GM19238 (cell line): Measurements from ENCODE around the gene DAP3.
"Not testable (repeated sequence)": the region's sequence is repeated elsewhere in the genome, so short reads cannot be mapped to it uniquely, and the experiment has no call there.

Experiments used
- DNase-seq: peaks from one replicate; pipeline ENCODE4 v3.0.0; 2011; ENCODE audit warnings: low spot score; ENCODE audit not compliant: insufficient read length

DAP3 gene

DNA sequence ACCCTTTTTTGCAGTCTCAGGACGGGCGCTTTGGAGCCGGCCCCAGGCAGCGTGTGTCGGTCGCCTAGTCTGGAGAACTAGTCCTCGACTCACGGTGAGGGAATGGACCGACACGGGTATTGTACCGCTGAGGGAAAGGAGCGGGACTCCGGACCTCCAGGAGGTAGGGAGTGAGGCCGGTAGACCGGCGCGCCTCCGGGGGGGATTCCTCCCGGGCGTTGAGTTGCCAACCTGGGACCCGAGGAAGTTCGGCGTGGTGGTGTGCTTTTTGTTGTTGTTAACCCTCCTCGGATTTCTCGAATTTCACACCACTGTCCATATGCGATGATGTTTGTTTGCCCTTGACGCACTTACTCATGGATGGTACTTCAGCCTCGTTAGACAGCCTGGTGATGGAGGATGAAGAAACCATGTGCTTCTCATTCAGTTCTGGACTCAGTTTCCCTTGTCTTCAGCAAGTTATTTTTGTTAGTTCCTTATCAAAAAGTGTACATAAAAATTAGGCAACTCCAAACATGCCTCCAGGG lies at the start of gene DAP3:
TSS of gene DAP3 (plus strand) at position 11 of the 527 bp plus-strand sequence. CDS start 20,689 bp downstream, outside the sequence.
- peak; percentile 67 for DNase-seq

DNA sequence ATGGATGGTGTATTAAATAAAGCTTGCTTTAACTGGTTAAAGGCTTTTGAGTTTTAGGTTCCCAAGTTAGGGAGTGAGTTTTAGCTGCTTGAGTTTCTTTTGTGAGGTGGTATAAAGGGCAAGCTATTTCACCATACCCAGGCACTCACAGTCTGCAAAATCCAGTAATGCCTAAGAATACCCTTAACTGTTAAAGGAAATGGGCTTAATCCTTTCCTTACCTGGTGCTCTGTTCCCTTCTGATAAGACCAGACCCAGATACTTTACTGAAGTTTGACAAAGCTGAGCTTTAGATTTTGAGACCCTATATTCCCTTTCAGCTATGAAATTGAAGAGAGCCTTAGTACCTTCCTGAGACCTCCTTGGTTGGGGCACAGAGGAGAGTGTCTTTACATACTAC lies 48.5 kb upstream of the DAP3 start:
- no peak for DNase-seq

DNA sequence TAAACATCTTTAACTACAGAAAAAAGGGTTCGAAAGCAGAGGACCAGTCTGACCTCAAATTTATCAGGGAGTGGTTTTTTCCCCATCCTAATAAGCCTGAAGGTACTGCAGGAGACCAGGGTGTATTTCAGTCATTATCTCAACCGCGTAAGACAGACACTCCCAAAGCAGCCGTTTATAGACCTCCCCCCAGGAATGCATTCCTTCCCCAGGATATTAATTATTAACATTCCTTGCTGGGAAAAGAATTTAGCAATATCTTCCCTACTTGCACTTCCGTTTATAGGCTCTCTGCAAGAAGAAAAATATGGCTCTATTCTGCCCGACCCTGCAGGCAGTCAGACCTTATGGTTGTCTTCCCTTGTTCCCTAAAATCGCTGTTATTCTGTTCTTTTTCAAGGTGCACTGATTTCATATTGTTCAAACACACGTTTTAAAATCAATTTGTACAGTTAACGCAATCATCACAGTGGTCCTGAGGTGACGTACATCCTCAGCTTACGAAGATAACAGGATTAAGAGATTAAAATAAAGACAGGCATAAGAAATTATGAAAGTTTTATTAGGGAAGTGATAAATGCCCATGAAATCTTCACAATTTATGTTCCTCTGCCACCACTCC lies 46.2 kb upstream of the DAP3 start:
- DNase-seq, result not testable (repeated sequence)

DNA sequence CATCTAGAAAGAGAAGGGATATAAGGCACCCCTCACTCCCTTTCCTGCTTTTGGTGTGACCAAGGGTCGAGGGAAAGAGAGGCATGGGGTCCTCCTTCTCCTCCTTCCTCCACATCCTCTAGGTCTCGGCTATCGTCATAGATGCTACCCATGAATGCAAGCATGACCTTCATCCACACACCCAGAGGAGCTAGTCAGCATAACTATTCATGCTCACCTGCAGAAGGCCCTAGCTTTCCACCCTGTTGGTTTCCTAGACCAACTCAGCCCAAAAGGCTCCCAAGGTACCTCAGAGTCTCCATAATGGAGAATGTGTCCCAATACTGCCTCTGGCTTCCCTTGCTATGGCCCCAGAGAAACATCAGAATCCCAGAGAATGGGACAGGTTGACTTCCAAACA lies 45.7 kb upstream of the DAP3 start:
- no peak for DNase-seq

DNA sequence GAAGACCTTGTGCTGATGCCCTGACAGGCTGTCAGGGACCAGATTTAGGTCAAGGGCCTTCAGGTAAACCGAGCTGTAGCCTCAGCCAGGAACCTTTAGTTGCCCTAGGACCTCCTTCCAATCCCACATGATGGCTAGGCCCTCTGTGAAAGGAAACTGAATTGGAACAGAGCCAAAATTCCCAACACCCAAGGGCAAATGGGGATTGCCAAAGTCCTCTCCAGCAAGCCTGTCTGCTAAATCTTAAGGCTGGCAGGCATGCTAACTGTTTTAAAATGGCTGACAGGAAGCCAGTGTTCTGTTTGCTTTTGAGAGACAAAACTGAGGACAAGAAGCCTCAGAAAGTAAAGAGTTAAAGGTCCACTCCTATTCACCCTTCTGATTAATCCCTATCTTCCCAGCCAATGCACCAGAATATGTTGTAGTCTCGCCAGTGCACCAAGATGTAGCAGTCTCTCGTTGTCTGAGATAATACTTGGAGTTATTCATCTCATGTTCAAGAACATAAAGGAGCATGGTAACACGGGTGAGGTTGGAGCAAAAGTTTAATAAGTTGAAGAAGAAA lies 43.8 kb upstream of the DAP3 start:
- DNase-seq, result no peak

DNA sequence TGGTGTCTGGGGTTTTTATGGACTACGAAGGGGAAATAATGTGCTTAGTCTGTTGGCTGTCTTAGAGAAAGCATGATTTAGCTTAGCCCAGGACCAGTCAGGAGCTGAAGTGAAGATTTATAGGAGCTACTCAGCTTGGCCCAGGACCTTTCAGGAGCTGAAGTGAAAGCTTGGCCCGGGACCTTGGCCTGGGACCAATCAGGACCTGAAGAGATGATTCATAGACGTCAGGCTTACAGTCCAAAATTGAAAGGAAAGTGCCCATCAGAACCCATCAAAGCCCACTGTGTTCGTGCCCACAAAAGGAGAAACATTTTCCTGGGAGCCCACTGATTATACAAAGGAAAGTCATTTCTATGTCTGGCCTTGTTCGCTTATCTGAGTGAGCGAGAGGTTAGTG lies 43.2 kb upstream of the DAP3 start:
- no peak for DNase-seq

DNA sequence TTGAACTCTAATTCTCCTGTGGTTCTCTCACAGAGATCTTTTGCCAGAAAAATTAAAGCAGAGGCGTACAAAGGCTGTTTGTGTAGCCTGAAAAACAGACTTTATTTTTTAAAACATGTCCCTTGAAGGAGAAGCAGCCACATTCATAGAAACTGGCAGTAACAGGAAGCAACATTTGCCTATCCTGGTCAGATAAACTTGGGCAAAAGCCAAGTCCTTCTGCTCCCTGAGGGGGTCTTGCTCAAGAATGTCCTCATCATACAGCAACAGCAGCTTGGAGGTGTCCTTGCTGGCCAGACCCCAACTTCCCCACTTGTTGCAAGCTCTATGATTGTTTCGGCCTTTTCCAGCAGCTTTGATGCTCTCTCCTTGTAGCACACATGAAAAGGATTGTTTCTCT lies 42.6 kb upstream of the DAP3 start:
- DNase-seq, result no peak

DNA sequence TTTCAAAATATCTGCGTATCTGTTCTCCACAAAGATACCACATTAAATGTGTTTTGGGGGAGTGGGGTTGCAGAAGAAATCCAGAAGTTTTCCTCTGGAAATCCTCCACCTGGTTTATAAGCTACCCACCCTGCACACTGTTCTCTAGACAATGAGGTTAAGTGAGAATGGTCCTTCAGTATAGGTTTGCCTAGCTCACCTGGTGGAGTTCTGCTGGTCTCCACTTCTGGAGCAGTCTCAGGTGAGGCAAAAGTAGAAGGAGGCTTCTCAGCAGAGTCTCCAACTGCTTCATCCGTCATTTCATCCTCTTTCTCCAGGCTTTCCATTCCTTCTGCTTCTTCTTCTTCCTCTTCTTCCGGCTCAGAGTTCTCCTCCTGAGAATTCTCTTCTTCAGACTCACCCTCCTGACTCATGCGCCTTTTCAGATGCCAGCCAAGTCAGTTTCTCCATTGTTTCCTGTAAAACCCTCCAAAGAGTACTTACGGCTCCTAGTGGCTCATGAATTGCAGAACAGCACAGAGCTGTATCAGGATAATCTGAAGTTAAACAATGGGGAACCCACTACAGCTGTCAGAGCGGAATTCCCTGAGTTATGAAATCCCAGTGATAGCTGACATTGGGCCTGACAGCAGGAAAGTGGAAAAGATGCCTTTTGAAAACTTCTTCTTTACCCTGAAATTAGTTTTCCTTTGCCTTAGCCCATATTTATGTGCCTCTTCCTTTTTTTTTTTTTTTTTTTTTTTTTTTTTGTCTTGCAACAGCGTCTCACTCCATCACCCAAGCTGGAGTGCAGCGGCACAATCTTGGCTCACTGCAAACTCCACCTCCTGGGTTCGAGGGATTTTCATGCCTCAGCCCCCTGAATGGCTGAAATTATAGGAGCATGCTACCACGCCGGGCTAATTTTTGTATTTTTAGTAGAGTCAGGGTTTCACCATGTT lies 40.4 kb upstream of the DAP3 start:
- no peak for DNase-seq

DNA sequence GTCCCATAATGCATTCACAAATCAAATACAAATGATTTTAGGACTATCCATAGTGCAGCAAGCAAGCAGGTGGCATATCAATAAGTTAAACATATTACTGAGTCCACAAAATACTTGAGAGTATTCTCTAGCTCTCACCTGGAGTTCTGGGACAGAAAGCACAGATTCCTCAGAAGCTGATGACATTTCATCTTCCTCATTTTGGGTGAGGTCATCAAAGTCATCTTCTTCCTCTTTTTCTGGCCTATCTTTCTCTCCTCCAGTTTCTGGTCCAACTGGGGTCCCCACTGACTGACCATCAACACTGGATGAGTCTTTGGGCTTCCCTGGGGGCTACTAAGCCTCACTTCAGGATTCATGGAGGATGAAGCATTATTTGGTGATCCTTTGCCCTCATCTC lies 39.2 kb upstream of the DAP3 start:
- DNase-seq, result no peak

DNA sequence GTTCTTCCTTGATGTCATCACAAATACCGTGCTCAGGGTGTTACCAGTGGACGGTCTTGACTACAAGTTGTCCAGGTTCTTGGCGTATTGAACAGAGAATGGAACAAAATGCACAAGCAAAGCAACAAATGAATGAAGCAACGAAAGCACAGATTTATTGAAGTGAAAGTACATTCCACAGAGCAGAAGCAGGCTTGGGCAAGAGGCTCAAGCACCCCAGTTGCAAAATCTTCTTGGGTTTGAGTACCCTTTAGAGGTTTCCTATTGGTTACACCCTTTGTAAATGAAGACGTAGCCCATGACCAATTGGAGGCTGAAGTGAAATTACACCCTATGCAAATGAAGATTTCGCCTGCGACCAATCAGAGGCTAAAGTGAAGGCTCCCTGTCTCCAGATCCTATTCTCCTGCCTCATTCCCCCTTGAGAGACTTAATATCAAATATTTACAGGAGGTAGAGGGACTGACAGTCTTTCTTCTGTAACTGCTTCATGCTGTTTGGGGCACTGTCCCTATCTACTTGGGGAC lies 38.6 kb upstream of the DAP3 start:
- no peak for DNase-seq

DNA sequence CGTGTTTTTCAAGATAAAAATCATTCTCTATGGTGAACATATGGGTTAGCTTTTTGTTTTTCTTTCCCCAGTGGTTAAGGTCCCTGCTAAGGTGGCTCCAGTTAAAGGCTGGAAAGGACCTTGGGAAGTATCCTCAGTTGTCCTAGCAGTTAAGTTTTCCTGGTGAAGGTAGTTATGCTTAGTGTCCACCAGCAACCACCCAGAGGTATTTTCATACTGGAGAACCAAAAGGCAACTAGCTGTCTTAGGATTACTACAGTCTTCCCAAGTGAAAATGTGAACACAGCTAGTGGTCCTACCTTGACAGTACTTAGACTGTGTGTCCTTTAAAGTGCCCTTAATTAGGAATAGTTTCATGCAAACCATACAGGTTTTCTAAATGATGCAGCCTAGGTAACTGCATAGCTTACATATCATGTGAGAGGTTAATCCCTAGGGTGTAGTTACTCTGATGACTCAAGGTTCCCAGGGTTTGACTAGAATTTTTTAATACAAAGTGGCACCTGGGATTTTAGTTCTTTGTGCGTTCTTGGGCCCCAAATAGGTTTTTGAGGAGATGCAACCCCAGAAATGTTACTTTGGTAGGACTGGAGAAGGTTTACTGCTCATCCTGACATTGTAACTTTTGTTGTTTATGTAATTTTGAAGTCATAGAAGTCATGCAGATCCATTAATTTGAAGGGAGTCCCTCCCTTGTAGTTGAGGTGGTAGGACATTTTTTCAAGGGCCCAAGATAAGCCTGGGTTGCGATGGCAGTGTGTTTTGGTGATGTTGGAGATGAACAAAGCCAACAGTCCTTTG lies 36.8 kb upstream of the DAP3 start:
- DNase-seq, result no peak

DNA sequence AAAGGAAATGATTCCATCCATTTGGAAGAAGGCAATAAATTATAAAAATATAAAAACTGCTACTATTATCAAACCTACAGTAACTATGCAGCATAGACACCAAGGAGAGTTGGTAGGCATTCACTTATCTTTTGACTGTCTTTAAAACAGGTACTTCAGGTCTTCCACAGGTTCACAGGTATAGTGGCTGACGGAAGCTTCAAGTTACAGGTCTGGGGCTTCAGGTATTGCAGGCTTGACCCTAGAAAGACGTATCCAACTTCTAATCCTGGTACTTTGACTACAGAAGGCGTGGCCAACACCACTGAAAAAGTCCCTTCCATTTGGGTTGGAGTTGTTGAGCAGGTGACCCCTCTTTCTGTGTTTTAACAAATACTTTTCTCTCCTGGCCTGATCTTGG lies 35.9 kb upstream of the DAP3 start:
- no peak for DNase-seq

DNA sequence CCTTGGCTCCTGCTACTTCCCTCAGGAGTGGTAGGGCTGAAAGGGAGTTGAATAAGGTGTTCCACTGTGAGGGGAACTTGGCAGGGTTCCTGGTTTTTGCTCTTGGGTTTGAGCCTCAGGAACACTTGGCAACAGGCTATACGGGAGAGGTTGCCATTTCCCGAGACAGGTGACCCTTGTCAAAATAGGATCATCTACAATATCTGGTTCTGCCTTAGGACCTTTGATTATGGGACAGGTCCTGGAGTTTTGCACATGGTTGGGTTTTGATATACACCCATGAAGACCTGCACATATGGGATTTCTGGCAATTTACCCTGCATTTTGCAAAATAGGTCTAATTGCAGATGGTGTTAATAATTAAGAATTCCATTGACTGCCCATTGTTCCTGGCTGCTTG lies 31.4 kb upstream of the DAP3 start:
- DNase-seq, result no peak

DNA sequence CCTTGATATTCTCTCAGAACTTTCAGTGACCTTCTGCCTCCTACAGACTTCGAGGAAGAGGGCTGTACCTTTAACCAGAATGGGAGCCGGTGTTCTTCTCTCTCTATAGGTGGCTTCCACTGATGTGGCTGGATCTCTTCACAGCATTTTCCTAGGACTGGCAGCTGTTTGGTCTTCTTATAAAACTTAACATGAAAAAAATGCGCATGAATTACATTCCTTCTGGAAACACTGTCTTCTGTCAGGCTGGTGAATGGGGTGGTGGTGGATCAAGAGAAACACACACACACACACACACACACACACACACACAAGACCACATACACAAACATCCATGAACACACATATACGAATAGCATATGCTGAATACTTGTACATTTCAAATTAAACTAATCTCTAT lies 27.7 kb upstream of the DAP3 start:
- DNase-seq, result not testable (repeated sequence)

DNA sequence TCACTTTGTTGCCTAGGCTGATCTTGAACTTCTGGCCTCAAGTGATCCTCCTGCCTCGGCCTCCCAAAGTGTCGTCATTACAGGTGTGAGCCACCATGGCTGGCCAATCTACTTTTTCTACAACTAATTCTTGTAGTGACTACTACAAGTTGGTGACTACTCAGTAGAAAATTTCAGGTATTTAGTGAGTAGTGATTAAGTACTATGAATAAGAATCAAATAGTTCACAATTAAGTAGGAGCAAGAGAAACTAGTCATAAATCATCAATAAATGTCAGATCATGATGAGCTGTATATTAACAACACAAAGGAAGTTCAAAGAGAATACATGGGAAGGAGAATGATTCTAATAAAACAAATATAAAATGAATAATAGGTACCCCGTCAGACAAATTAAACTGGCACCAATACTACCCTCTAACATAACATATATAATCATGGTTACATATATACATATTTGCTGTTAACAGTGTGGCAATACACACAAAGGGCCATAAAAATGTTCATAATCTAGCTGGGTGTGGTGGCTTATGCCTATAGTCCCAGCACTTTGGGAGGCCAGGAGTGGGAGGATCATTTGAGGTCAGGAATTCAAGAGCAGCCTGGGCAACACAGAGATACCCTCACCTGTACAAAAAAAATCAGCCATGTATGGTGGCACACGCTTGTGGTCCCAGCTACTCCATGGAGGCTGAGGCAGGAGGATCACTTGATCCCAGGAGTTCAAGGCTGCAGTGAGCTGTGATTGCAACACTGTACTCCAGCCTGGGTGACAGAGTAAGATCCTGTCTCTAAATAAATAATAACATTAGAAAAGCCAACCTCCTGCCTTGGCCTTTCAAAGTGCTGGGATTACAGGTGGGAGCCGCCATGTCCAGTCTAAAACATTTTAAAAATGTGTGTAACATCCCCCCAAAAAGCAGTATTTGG lies 19.4 kb upstream of the DAP3 start:
- DNase-seq, result no peak

DNA sequence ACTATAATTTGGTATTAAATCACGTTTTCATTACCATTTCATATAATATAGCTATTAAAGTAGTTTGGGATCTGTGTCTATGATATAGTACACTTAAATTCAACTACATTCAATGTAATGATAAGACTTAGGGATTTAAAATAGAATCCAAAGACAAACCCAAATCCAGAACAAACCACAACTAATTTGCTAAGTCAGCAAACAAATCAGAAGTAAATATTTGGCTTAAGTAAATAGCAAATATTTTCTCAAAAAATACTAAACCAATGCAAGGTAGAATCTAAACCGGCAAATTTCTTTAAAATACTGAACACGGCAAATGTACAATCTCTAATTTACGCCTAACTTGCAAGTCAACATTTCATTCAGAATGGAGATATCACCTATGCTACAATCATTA lies 17.1 kb upstream of the DAP3 start:
- DNase-seq, result no peak

DNA sequence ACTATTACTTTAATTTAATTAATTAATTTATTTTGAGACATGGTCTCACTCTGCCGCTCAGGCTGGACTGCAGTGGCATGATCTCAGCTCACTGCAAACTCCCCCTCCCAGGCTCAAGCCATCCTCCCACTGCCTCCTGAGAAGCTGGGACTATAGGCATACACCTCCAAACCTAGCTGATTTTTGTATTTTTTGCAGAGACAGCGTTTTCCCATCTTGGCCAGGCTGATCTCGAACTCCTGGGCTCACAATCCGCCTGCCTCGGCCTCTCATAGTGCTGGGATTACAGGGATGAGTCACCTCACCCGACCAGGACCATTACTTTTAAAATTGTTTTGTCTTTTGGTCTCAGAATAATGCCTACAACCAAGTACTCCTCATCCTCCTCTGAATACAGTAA lies 15.9 kb upstream of the DAP3 start:
- no peak for DNase-seq

DNA sequence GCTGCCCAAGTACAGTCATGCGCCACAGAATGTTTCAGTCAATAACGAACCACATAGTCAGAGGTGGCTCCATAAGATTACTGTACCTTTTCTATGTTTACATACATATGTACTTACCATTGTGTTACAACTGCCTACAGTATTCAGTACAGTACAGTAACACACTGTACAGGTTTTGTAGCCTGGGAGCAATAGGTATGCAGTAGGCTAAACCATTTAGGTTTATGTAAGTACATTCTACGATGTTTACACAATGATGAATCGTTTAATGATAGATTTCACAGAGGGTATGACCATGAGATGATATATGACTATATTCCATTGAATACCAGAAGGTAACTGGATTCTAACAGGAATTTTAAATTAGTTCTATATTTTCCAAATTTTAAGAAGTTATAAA lies 10.9 kb upstream of the DAP3 start:
- no peak for DNase-seq

DNA sequence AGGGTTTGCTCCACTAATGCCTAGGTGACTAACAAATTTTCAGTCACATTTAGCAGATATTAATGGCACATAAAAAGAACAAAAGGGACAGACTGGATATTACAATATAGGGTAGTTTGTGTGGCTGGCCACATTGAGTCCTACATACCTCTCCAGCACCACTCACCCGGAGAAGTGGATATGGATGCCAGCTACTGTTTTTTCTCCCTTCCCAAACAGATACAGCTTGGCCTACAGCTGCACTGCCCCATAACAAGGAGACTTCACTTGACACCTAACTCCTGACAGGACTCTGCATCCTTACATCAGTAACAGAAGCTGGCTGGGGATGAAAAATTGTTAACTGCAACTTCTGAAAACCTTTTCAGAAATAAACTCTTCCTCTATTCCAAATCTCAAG lies 9.9 kb upstream of the DAP3 start:
- DNase-seq, result not testable (repeated sequence)

DNA sequence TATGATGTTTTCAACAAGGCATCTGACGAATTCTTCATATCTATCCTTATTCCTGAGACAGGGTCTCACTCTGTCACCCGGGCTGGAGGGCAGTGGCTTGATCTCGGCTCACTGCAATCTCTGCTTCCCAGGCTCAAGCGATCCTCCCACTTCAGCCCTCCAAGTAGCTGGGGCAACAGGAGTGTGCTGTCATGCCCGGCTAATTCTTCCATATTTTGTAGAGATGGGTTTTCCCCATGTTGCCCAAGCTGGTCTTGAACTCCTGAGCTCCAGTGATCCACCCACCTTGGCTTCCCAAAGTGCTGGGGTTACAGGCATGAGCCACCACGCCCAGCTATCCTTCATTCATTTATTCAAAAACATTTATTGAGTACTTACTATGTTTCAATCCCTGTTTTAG lies 8.4 kb upstream of the DAP3 start:
- DNase-seq, result no peak
